Measurements from ENCODE around the gene PSMD1. TPM values are rescaled to one million over a fixed set of nuclear protein-coding genes. Genes with fewer than 3 reads are reported as not detected.
"Not testable (repeated sequence)": the region's sequence is repeated elsewhere in the genome, so short reads cannot be mapped to it uniquely, and the experiment has no call there.

Gene PSMD1
- total RNA-seq, 4 donors from 2014 or later = 24.3 to 85.3 (median 74.7) TPM

DNA sequence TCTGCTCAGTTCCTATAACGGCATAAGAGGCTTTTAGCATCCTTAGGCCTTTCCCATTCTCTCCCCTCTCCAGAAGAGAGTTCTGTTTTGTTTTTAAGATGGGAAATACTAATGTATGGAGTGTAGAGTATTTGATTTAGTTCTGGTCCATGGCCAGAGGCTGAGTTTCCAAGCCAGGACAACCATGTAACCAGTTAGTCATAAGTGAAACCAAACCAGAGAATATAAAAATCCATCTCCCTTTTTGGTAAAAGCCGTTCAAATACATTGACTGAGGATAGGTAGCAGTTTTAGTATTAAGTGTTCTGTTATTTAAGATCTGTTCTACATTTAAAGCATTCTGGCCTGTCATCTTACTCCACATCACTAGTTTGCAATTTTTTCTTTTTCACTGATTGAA lies 3.1 kb downstream of the PSMD1 start:
- in situ Hi-C loops (cut with MboI; ENCODE audit: low pct_ligation_motif_present in 1 of 4, low pct_unique_long_range_greater_than_20kb in 1 of 4, low sequenced_read_pairs in 3 of 4) = no loop called here
- no peak for DNase-seq

DNA sequence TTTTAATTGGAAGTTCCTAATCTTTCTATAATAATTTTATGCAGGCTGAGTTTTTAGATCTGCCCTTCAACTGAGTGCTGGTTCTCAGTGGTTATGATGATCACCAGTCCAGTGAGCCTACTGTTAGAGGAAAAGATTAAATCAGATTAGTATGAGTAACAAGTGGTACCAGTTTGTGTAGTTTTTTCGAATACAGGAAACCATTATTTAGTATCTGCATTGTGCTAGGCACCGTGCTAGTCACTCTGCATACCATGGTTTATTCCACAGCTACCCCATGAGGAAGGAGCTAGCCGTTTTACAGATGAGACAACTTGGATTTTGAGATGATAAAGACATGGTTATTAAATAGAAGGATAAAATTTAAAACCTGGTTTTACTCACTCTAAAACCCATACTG lies 6.1 kb downstream of the PSMD1 start:
- in situ Hi-C loops (cut with MboI; ENCODE audit: low pct_ligation_motif_present in 1 of 4, low pct_unique_long_range_greater_than_20kb in 1 of 4, low sequenced_read_pairs in 3 of 4) = no loop called here
- peaks cover 7 to 22% (median 19%) of the 10 kb centered on the region in 4 donors for H3K4me1 ChIP-seq
- H3K4me3 ChIP-seq = no peak overlapping the region
- intact Hi-C loops (cut with DNase I; ENCODE audit: low total_unique reads) = no loop called here
- H3K9me3 ChIP-seq = no peaks in the 10 kb centered on the region
- 75 to 80% methylated on average over 3 of the region's 3 CpGs for WGBS, 2 donors (ENCODE audit: low coverage in 1 of 2)
- no peak overlapping the region for H3K27ac ChIP-seq
- TF ChIP-seq, protein P1, sequence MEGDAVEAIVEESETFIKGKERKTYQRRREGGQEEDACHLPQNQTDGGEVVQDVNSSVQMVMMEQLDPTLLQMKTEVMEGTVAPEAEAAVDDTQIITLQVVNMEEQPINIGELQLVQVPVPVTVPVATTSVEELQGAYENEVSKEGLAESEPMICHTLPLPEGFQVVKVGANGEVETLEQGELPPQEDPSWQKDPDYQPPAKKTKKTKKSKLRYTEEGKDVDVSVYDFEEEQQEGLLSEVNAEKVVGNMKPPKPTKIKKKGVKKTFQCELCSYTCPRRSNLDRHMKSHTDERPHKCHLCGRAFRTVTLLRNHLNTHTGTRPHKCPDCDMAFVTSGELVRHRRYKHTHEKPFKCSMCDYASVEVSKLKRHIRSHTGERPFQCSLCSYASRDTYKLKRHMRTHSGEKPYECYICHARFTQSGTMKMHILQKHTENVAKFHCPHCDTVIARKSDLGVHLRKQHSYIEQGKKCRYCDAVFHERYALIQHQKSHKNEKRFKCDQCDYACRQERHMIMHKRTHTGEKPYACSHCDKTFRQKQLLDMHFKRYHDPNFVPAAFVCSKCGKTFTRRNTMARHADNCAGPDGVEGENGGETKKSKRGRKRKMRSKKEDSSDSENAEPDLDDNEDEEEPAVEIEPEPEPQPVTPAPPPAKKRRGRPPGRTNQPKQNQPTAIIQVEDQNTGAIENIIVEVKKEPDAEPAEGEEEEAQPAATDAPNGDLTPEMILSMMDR (IDR thresholded peaks at IDR 0.05) = no peak
- no peak for TF ChIP-seq POLR2AphosphoS5 (IDR thresholded peaks at IDR 0.05)
- TF ChIP-seq POLR2A (IDR thresholded peaks at IDR 0.05) = no peak
- no peak for TF ChIP-seq EP300 (IDR thresholded peaks at IDR 0.05; ENCODE audit: low read depth)
- H3K36me3 ChIP-seq = peaks cover 0 to 31% (median 15%) of the 10 kb centered on the region in 4 donors
- H3K27me3 ChIP-seq = no peaks in the 10 kb centered on the region
- no peak for DNase-seq

More for the DNA sequence above, 3.1 kb downstream of the PSMD1 start:
- intact Hi-C loops (cut with DNase I; ENCODE audit: low total_unique reads) = no loop called here
- Histone ChIP-seq H3K27ac (no peak overlapping the region), H3K9me3 (no peaks in the 10 kb centered on the region), H3K4me3 (no peak overlapping the region), H3K36me3 (peaks cover 0 to 20% (median 9%) of the 10 kb centered on the region in 4 donors), H3K27me3 (no peaks in the 10 kb centered on the region), H3K4me1 (peaks cover 8 to 33% (median 25%) of the 10 kb centered on the region in 4 donors)
- 88 to 90% methylated on average over 2 of the region's 2 CpGs for WGBS, 2 donors (ENCODE audit: low coverage in 1 of 2)
- TF ChIP-seq EP300 (IDR thresholded peaks at IDR 0.05; ENCODE audit: low read depth) (no peak), POLR2A (IDR thresholded peaks at IDR 0.05) (no peak)

DNA sequence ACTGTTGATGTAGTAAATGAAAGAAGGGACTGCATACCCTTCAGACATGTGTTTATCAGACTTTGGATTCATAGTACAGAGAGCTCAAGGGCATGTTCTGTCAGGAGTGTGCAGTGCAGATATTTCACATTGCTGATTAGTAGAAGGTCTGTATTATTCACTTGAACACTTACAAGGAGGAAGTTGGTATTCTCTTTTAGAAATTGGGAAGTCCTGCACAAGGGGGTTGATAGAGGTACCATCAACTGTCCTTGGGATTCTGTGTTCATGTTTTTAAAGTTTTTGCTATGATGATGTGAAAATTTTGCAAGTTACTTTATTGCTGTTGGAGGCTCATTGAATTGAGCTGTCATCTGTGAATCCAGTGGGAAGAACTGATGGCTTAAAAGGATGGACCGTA lies 6.7 kb downstream of the PSMD1 start:
- 97% methylated on average over 1 of the region's 1 CpG; no CpG with 5 or more reads in 1 of the 2 donors for WGBS, 2 donors (ENCODE audit: low coverage in 1 of 2)
- TF ChIP-seq POLR2AphosphoS5 (IDR thresholded peaks at IDR 0.05) = no peak
- H3K9me3 ChIP-seq = no peaks in the 10 kb centered on the region
- in situ Hi-C loops (cut with MboI; ENCODE audit: low pct_ligation_motif_present in 1 of 4, low pct_unique_long_range_greater_than_20kb in 1 of 4, low sequenced_read_pairs in 3 of 4) = no loop called here
- peaks cover 0 to 35% (median 15%) of the 10 kb centered on the region in 4 donors for H3K36me3 ChIP-seq
- DNase-seq = no peak
- H3K27ac ChIP-seq = no peak overlapping the region
- H3K4me3 ChIP-seq = no peak overlapping the region
- H3K27me3 ChIP-seq = no peaks in the 10 kb centered on the region
- intact Hi-C loops (cut with DNase I; ENCODE audit: low total_unique reads) = no loop called here
- H3K4me1 ChIP-seq = peaks cover 1 to 17% (median 13%) of the 10 kb centered on the region in 4 donors

DNA sequence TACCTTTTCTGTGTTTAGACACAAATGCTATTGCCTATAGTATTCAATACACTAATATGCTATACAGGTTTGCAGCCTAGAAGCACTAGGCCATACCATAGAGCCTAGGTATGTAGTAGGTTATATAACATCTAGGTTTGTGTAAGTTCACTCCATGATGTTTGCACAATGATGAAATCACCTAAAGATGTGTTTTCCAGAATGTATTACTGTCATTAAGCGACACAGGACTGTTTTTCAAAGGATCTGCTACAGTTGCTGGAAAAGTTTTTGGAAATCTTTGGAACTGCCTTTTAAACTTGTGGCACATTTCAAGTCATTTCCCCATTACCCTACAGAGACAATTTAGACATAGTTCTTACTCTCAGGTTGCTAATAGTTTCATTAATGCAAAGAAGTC lies 9.3 kb downstream of the PSMD1 start:
- no peaks in the 10 kb centered on the region for H3K4me1 ChIP-seq
- H3K27me3 ChIP-seq = no peaks in the 10 kb centered on the region
- in situ Hi-C loops (cut with MboI; ENCODE audit: low pct_ligation_motif_present in 1 of 4, low pct_unique_long_range_greater_than_20kb in 1 of 4, low sequenced_read_pairs in 3 of 4) (no loop called here), intact Hi-C loops (cut with DNase I; ENCODE audit: low total_unique reads) (no loop called here)
- H3K9me3 ChIP-seq = no peaks in the 10 kb centered on the region
- H3K4me3 ChIP-seq = no peak overlapping the region
- WGBS, 2 donors (ENCODE audit: low coverage in 1 of 2) = 95% methylated on average over 1 of the region's 1 CpG; no CpG with 5 or more reads in 1 of the 2 donors
- H3K36me3 ChIP-seq = peaks cover 0 to 48% (median 19%) of the 10 kb centered on the region in 4 donors
- no peak overlapping the region for H3K27ac ChIP-seq
- TF ChIP-seq EP300 (IDR thresholded peaks at IDR 0.05; ENCODE audit: low read depth) = no peak
- TF ChIP-seq, protein P1 (IDR thresholded peaks at IDR 0.05) = no peak
- no peak for TF ChIP-seq POLR2A (IDR thresholded peaks at IDR 0.05)
- TF ChIP-seq POLR2AphosphoS5 (IDR thresholded peaks at IDR 0.05) = no peak
- DNase-seq = no peak

DNA sequence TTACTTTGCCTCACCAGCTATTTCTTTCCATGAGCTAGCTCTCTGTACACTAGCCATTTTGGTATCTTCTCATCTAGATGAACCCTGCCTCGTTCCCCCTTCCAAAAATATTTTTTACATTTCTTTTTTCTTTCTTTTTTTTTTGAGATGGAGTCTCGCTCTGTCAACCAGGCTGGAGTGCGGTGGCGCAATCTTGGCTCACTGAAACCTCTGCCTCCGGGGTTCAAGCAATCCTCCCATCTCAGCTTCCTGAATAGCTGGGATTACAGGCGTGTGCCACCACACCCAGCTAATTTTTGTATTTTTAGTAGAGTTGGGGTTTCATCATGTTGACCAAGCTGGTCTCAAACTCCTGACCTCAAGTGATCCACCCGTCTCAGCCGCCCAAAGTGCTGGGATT lies 10.9 kb downstream of the PSMD1 start:
- H3K27ac ChIP-seq, H3K27me3 ChIP-seq: not testable (repeated sequence)
- WGBS, 2 donors (ENCODE audit: low coverage in 1 of 2) = 70 to 90% methylated on average over 7 to 8 of the region's 8 CpGs

More for the DNA sequence above, 10.9 kb downstream of the PSMD1 start:
- H3K4me3 ChIP-seq; in situ Hi-C loops (cut with MboI; ENCODE audit: low pct_ligation_motif_present in 1 of 4, low pct_unique_long_range_greater_than_20kb in 1 of 4, low sequenced_read_pairs in 3 of 4); DNase-seq; H3K4me1 ChIP-seq; H3K9me3 ChIP-seq; intact Hi-C loops (cut with DNase I; ENCODE audit: low total_unique reads): not testable (repeated sequence)
- peaks cover 0 to 55% (median 21%) of the 10 kb centered on the region in 4 donors for H3K36me3 ChIP-seq
